ENCODE measurements around the gene DCAKD. TPM values are rescaled to one million over a fixed set of nuclear protein-coding genes. Genes with fewer than 3 reads are reported as not detected.
A peak's percentile ranks its signal among the peaks of the same experiment; 100 is the strongest.

Gene DCAKD
- total and polyA plus RNA-seq, 4 experiments from 2014 or later: 8.8 to 32.1 (median 24.1) TPM

DNA sequence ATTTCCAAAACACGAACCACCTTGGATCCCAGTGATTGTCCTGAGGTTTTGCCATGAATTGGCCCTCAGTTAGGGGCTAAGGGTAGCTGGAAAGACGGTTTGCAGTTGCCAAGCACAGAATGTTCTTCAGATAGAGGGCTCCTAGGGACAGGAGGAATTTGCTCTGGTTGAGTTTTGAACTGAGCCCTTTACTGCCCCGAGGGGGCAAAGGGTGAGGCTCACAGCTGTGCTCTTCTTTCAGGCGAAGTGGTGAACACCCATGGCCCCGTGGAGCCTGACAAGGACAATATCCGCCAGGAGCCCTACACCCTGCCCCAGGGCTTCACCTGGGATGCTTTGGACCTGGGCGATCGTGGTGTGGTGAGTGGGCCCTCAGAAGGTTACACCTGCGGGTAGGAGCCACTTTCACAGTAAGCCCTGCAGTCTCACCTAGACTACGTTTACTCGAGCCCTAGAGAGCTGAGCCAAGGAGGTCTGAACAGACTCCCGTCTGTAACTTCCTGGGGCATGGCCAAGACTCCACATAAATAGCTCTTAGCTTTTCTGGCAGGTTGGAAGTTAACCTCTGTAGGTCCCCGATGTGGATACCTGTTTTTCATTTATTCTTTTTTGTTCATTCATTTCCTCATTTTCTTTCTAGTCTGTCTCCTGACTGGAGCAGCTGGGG, 42.1 kb upstream of the DCAKD start:
- no peak for DNase-seq
- Histone ChIP-seq H3K36me3 (ENCODE audit: insufficient read depth, low read length) (peaks cover 71% of the 10 kb centered on the region), H3K9me3 (ENCODE audit: control insufficient read depth in 1 of 2, low read length in 2 of 2) (no peaks in the 10 kb centered on the region), H3K4me1 (ENCODE audit: insufficient read depth, low read length) (no peaks in the 10 kb centered on the region), H3K27ac (ENCODE audit: low read depth, low read length) (no peak overlapping the region), H3K4me3 (ENCODE audit: low read length in 2 of 2) (no peak overlapping the region), H3K27me3 (ENCODE audit: insufficient read depth, low read length) (no peaks in the 10 kb centered on the region)
- Mint-ChIP-seq H3K4me1 (peaks cover 0 to 3% (median 1%) of the 10 kb centered on the region in 4 donors), H3K36me3 (peaks cover 60 to 78% of the 10 kb centered on the region in 2 donors), H3K4me3 (no peak overlapping the region), H3K27ac (peak overlapping the region in 2 of 7 donors; percentile 37 to 48), H3K27me3 (no peaks in the 10 kb centered on the region), H3K9me3 (no peaks in the 10 kb centered on the region)
- POLR2A ChIA-PET (ENCODE audit: partially characterized antibody): interaction anchor here (0.6 kb wide), 1 partner anchor 178 kb away, joined by 5 read pairs; no protein-coding TSS in a partner anchor
- CTCF ChIA-PET (ENCODE audit: partially characterized antibody): no interaction called here
- intact Hi-C loops (cut with micrococcal nuclease): no loop called here

DNA sequence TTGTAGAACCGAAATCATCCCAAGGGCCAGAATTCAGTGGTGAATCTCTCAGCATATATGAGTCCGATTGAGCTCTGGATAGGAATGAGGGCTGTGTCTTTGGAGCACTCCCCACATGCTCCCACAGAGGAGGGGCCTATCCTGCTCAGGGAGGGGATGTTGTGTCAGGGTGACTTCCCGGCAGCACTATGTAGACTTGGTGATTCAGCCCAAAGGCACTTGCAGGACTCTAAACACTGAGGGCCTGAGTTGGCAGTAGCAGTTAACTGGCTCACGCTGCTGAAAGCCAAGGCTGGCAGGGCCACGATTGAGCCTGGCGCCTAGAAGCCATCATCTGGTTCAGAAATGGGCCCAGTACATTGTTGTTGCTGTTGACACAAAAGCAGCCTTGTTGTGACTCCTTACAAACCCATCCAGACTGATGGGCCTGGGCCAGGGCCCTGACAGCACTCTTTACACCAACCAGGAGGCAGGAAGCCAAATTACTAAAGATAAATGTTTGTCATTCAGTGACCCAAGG, 41.5 kb upstream of the DCAKD start:
- intact Hi-C loops (cut with micrococcal nuclease): no loop called here
- Histone ChIP-seq H3K27ac (ENCODE audit: low read depth, low read length) (no peak overlapping the region), H3K4me3 (ENCODE audit: low read length in 2 of 2) (no peak overlapping the region), H3K27me3 (ENCODE audit: insufficient read depth, low read length) (no peaks in the 10 kb centered on the region), H3K36me3 (ENCODE audit: insufficient read depth, low read length) (peaks cover 68% of the 10 kb centered on the region), H3K9me3 (ENCODE audit: control insufficient read depth in 1 of 2, low read length in 2 of 2) (no peaks in the 10 kb centered on the region), H3K4me1 (ENCODE audit: insufficient read depth, low read length) (no peaks in the 10 kb centered on the region)
- Mint-ChIP-seq H3K4me1 (peaks cover 0 to 3% (median 1%) of the 10 kb centered on the region in 4 donors), H3K27ac (peak overlapping the region in 1 of 7 donors; percentile 48), H3K9me3 (no peaks in the 10 kb centered on the region), H3K36me3 (peaks cover 57 to 77% of the 10 kb centered on the region in 2 donors), H3K27me3 (no peaks in the 10 kb centered on the region), H3K4me3 (no peak overlapping the region)
- DNase-seq: no peak
- ChIA-PET POLR2A (ENCODE audit: partially characterized antibody) (no interaction called here), CTCF (ENCODE audit: partially characterized antibody) (no interaction called here)

DNA sequence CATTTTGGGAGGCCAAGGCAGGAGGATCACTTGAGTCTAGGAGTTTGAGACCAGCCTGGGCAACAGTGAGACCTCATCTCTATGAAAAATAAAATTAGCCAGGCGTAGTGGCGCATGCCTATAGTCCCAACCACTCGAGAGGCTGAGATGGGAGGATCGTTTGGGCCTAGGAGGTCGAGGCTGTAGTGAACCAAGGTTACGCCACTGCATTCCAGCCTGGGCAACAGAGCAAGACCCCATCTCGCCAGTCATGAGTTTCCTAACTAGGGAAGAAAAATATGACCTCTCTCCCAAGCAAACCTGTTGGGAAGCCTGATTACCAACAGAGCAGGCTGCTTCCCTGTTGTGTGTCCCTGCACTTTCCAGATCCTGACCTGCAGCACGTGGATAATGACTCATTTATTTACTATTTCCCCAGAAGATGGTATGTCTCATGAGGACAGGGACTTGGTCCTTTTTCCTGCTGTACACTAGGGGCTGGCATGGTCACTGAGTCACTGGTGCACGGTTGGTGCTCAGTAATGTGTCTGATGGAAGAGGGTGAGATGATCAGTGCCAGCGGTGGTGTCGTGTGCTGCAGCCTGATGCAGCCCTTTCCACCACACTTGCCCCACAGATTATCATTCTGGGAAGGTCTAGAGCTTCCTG, 40.5 kb upstream of the DCAKD start:
- ChIA-PET CTCF (ENCODE audit: partially characterized antibody) (interaction anchor here (4.9 kb wide), 1 partner anchor 7 kb away, joined by 17 read pairs; no protein-coding TSS in a partner anchor), POLR2A (ENCODE audit: partially characterized antibody) (no interaction called here)
- Mint-ChIP-seq H3K4me3 (no peak overlapping the region), H3K27ac (peak overlapping the region in 2 of 7 donors; percentile 22 to 67), H3K9me3 (no peaks in the 10 kb centered on the region), H3K27me3 (no peaks in the 10 kb centered on the region), H3K4me1 (peaks cover 0 to 3% (median 1%) of the 10 kb centered on the region in 4 donors), H3K36me3 (peaks cover 62 to 77% of the 10 kb centered on the region in 2 donors)
- DNase-seq: no peak
- Histone ChIP-seq H3K9me3 (ENCODE audit: control insufficient read depth in 1 of 2, low read length in 2 of 2) (no peaks in the 10 kb centered on the region), H3K4me3 (ENCODE audit: low read length in 2 of 2) (no peak overlapping the region), H3K27ac (ENCODE audit: low read depth, low read length) (no peak overlapping the region), H3K4me1 (ENCODE audit: insufficient read depth, low read length) (no peaks in the 10 kb centered on the region), H3K36me3 (ENCODE audit: insufficient read depth, low read length) (peaks cover 68% of the 10 kb centered on the region), H3K27me3 (ENCODE audit: insufficient read depth, low read length) (no peaks in the 10 kb centered on the region)
- intact Hi-C loops (cut with micrococcal nuclease): no loop called here

DNA sequence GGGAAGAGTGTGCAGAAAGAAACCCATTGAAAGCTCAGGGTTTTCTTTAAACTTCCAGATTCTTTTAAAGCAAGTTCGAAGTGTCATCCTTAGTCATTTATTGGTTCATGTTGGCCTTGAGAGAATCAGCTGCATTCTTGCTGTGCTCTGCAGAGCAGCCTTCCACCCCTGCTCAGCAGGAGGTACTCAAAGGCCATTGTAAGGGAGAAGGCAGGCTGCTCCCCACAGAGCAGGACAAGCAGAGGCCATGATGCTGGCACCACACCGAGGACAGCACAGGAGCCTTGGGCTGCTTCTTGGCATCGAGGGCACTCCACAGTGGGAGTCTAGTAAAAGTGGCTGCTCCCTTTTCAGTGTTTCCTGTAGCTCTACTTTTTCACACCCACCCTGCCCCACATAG, 39.3 kb upstream of the DCAKD start:
- Histone ChIP-seq H3K4me3 (ENCODE audit: low read length in 2 of 2) (no peak overlapping the region), H3K4me1 (ENCODE audit: insufficient read depth, low read length) (no peaks in the 10 kb centered on the region), H3K36me3 (ENCODE audit: insufficient read depth, low read length) (peaks cover 63% of the 10 kb centered on the region), H3K9me3 (ENCODE audit: control insufficient read depth in 1 of 2, low read length in 2 of 2) (no peaks in the 10 kb centered on the region), H3K27me3 (ENCODE audit: insufficient read depth, low read length) (no peaks in the 10 kb centered on the region), H3K27ac (ENCODE audit: low read depth, low read length) (no peak overlapping the region)
- no peaks in the 10 kb centered on the region for H3K9me3 Mint-ChIP-seq
- H3K27me3 Mint-ChIP-seq: no peaks in the 10 kb centered on the region
- intact Hi-C loops (cut with micrococcal nuclease): no loop called here
- POLR2A ChIA-PET (ENCODE audit: partially characterized antibody): interaction anchor here (0.5 kb wide), 1 partner anchor 941 kb away, joined by 3 read pairs; no protein-coding TSS in a partner anchor
- CTCF ChIA-PET (ENCODE audit: partially characterized antibody): interaction anchor here (4.9 kb wide), 1 partner anchor 8 kb away, joined by 17 read pairs; no protein-coding TSS in a partner anchor
- H3K36me3 Mint-ChIP-seq: peaks cover 57 to 73% of the 10 kb centered on the region in 2 donors
- no peak for DNase-seq
- peaks cover 0 to 3% (median 1%) of the 10 kb centered on the region in 4 donors for H3K4me1 Mint-ChIP-seq
- no peak overlapping the region for H3K4me3 Mint-ChIP-seq
- no peak overlapping the region for H3K27ac Mint-ChIP-seq

DNA sequence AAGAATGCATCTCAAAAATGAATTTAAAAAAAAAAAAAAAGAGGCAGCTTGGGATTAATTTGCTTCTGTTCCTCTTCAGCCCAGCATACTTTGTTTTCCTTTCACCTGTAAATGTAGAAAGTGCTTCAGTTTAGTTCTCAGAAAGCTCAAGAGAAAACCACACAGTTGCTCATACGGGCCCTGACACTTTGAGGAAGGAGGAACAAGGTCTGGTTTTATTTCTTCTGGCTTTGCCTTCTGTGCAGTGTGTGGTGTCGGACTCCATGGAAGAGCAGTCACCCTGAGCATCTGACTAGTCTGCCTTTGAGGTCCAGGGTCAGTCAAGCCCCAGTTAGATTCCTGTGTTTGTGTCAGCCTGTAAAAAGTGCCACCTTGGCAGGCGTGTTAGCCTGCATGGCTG, 37.3 kb upstream of the DCAKD start:
- Histone ChIP-seq H3K36me3 (ENCODE audit: insufficient read depth, low read length) (peaks cover 73% of the 10 kb centered on the region), H3K27ac (ENCODE audit: low read depth, low read length) (no peak overlapping the region), H3K4me1 (ENCODE audit: insufficient read depth, low read length) (no peaks in the 10 kb centered on the region), H3K9me3 (ENCODE audit: control insufficient read depth in 1 of 2, low read length in 2 of 2) (no peaks in the 10 kb centered on the region), H3K27me3 (ENCODE audit: insufficient read depth, low read length) (no peaks in the 10 kb centered on the region), H3K4me3 (ENCODE audit: low read length in 2 of 2) (no peak overlapping the region)
- peaks cover 0 to 3% (median 1%) of the 10 kb centered on the region in 4 donors for H3K4me1 Mint-ChIP-seq
- intact Hi-C loops (cut with micrococcal nuclease): no loop called here
- H3K4me3 Mint-ChIP-seq: no peak overlapping the region
- no peak for DNase-seq
- no peaks in the 10 kb centered on the region for H3K9me3 Mint-ChIP-seq
- peaks cover 51 to 69% of the 10 kb centered on the region in 2 donors for H3K36me3 Mint-ChIP-seq
- peak overlapping the region in 1 of 7 donors; percentile 42 for H3K27ac Mint-ChIP-seq
- ChIA-PET POLR2A (ENCODE audit: partially characterized antibody) (no interaction called here), CTCF (ENCODE audit: partially characterized antibody) (interaction anchor here (4.9 kb wide), 1 partner anchor 10 kb away, joined by 17 read pairs; no protein-coding TSS in a partner anchor)
- no peaks in the 10 kb centered on the region for H3K27me3 Mint-ChIP-seq

DNA sequence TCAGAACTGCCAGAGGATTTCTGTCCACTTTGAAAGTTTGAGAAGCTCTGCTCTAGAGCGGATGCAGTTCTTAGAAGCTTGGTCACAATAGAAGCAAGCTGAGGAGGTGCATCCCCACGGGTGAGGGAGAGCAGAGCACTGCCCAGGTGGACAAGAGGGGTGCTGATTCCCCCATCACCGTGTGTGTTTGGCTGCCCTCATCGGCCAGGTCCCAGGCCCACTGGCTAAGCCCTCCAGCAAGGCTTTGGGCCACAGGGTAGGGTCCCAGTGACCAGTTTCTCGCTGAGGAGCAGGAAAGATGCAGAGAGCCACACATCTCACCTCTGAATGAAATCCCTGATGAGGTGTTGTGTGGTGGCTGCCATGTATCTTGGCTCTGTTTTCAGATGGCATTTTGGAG, 36.5 kb upstream of the DCAKD start:
- no peak overlapping the region for H3K4me3 ChIP-seq (ENCODE audit: low read length in 2 of 2)
- Mint-ChIP-seq H3K4me3 (no peak overlapping the region), H3K4me1 (peaks cover 0 to 3% (median 1%) of the 10 kb centered on the region in 4 donors), H3K9me3 (no peaks in the 10 kb centered on the region), H3K27me3 (no peaks in the 10 kb centered on the region), H3K36me3 (peaks cover 43 to 67% of the 10 kb centered on the region in 2 donors), H3K27ac (peak overlapping the region in 3 of 7 donors; percentile 16 to 87 (median 42))
- DNase-seq: no peak
- ChIA-PET CTCF (ENCODE audit: partially characterized antibody) (interaction anchor here (4.9 kb wide), 1 partner anchor 11 kb away, joined by 17 read pairs; no protein-coding TSS in a partner anchor), POLR2A (ENCODE audit: partially characterized antibody) (interaction anchor here (1.0 kb wide), 1 partner anchor 27 kb away, joined by 3 read pairs; the partner anchor contains the start of gene NMT1)
- no peak overlapping the region for H3K27ac ChIP-seq (ENCODE audit: low read depth, low read length)
- H3K4me1 ChIP-seq (ENCODE audit: insufficient read depth, low read length): no peaks in the 10 kb centered on the region
- intact Hi-C loops (cut with micrococcal nuclease): no loop called here
- no peaks in the 10 kb centered on the region for H3K27me3 ChIP-seq (ENCODE audit: insufficient read depth, low read length)
- no peaks in the 10 kb centered on the region for H3K9me3 ChIP-seq (ENCODE audit: control insufficient read depth in 1 of 2, low read length in 2 of 2)
- peaks cover 73% of the 10 kb centered on the region for H3K36me3 ChIP-seq (ENCODE audit: insufficient read depth, low read length)

DNA sequence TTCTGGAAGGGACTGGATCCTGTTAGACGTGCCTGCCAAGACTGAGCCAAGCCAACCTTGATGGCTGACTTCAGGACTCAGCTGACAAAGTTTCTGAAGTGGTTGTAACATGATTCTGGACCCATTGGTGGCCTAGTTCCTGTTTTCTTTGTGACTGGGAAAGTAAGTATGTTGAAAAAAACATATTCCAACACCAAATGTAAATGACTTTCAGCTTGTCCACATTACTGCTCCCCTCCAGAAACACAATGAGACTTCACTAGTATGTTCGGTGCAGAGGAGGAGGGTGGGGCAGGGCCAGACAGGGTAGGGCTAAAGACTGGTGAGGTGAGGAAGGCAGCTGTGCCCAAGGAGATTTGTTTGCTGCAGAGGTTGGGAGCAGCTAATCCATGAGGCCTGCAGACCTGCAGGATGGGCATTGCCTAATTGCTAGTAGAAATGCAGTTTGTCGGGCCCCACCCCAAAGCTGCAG, 36.1 kb upstream of the DCAKD start:
- no peaks in the 10 kb centered on the region for H3K9me3 ChIP-seq (ENCODE audit: control insufficient read depth in 1 of 2, low read length in 2 of 2)
- Mint-ChIP-seq H3K9me3 (no peaks in the 10 kb centered on the region), H3K27me3 (no peaks in the 10 kb centered on the region), H3K4me3 (no peak overlapping the region), H3K36me3 (peaks cover 41 to 63% of the 10 kb centered on the region in 2 donors), H3K27ac (peak overlapping the region in 2 of 7 donors; percentile 23 to 42), H3K4me1 (peaks cover 0 to 3% (median 1%) of the 10 kb centered on the region in 4 donors)
- ChIA-PET CTCF (ENCODE audit: partially characterized antibody) (interaction anchor here (4.9 kb wide), 1 partner anchor 11 kb away, joined by 17 read pairs; no protein-coding TSS in a partner anchor), POLR2A (ENCODE audit: partially characterized antibody) (interaction anchor here (1.0 kb wide), 1 partner anchor 26 kb away, joined by 3 read pairs; the partner anchor contains the start of gene NMT1)
- no peaks in the 10 kb centered on the region for H3K4me1 ChIP-seq (ENCODE audit: insufficient read depth, low read length)
- DNase-seq: no peak
- no peak overlapping the region for H3K4me3 ChIP-seq (ENCODE audit: low read length in 2 of 2)
- intact Hi-C loops (cut with micrococcal nuclease): no loop called here
- H3K36me3 ChIP-seq (ENCODE audit: insufficient read depth, low read length): peaks cover 70% of the 10 kb centered on the region
- no peaks in the 10 kb centered on the region for H3K27me3 ChIP-seq (ENCODE audit: insufficient read depth, low read length)
- H3K27ac ChIP-seq (ENCODE audit: low read depth, low read length): no peak overlapping the region

Measured in CD4-positive, alpha-beta memory T cell (primary cell).